Tibial artery (tissue), 4 donors: ENCODE measurements around the gene EXOC3L2.

Experiments used
- DNase-seq, 2 donors: peaks; one replicate each; pipeline ENCODE4 v3.0.0-alpha.2; 2019
- H3K27ac ChIP-seq, 2 donors: fragments of 200-600 bp; sonication (generic) in 1 of 2; 1 replicate in 1 of 2; 2 replicates in 1 of 2; pipeline ENCODE4 v1.5.1; 2018 to 2019; ENCODE audit warnings: mild to moderate bottlenecking in 1 of 2
- H3K27me3 ChIP-seq, 2 donors: fragments of 200-600 bp; sonication (generic) in 1 of 2; one replicate each; pipeline versions ENCODE4 v1.5.1 to v1.6.0; 2016 to 2019
- H3K36me3 ChIP-seq, 3 donors: fragments of 200-600 bp; sonication (generic) in 2 of 3; one replicate each; pipeline ENCODE4 v1.5.1; 2016 to 2019; ENCODE audit warnings: mild to moderate bottlenecking in 2 of 3
- H3K4me1 ChIP-seq, 4 donors: fragments of 200-600 bp; sonication (generic) in 2 of 4; 1 replicate in 3 of 4; 2 replicates in 1 of 4; pipeline ENCODE4 v1.5.1; 2016 to 2019
- H3K4me3 ChIP-seq, 2 donors: fragments of 200-600 bp; sonication (generic) in 1 of 2; 1 replicate in 1 of 2; 2 replicates in 1 of 2; pipeline ENCODE4 v1.5.1; 2018 to 2019; ENCODE audit warnings: mild to moderate bottlenecking in 2 of 2
- H3K9me3 ChIP-seq, 3 donors: fragments of 200-600 bp; sonication (generic) in 1 of 3; one replicate each; pipeline ENCODE4 v1.5.1; 2016 to 2019
- intact Hi-C: fragments of 100-400 bp; cut with DNase I; formaldehyde crosslinking; loops from one replicate; pipeline ENCODE4 v1.15.0; 2023; ENCODE audit warnings: low total_unique reads
- TF ChIP-seq, protein P1 (sequence below), 2 experiments: fragments of 200-600 bp in 1 of 2; fragments of 450-650 bp in 1 of 2; IDR thresholded peaks; one replicate each; pipeline ENCODE4 v1.5.1; 2017 to 2019; ENCODE audit warnings: antibody characterized with exemption in 2 of 2, mild to moderate bottlenecking in 1 of 2, moderate library complexity in 1 of 2

Gene EXOC3L2

DNA sequence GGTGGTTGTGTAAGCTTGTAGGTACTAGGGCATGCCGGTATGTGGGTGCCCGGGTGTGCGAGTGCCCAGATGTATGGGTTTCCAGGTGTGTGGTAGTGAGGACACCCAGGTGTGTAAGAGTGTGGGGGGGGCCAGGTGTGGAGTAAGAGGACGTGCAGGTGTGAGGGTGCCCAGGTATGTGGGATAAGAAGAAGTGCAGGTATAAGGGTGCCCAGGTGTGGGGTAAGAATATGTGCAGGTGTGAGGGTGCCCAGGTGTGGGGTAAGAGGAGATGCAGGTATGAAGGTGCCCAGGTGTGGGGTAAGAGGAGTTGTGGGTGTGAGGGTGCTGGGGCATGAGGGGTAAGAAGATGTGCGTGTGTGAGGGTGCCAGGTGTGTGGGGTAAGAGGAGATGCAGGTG is 20.2 kb upstream of the EXOC3L2 start:
- TF ChIP-seq, protein P1, sequence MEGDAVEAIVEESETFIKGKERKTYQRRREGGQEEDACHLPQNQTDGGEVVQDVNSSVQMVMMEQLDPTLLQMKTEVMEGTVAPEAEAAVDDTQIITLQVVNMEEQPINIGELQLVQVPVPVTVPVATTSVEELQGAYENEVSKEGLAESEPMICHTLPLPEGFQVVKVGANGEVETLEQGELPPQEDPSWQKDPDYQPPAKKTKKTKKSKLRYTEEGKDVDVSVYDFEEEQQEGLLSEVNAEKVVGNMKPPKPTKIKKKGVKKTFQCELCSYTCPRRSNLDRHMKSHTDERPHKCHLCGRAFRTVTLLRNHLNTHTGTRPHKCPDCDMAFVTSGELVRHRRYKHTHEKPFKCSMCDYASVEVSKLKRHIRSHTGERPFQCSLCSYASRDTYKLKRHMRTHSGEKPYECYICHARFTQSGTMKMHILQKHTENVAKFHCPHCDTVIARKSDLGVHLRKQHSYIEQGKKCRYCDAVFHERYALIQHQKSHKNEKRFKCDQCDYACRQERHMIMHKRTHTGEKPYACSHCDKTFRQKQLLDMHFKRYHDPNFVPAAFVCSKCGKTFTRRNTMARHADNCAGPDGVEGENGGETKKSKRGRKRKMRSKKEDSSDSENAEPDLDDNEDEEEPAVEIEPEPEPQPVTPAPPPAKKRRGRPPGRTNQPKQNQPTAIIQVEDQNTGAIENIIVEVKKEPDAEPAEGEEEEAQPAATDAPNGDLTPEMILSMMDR (IDR thresholded peaks at IDR 0.05): no peak
- Histone ChIP-seq H3K27ac (no peak overlapping the region), H3K4me1 (no peaks in the 10 kb centered on the region), H3K36me3 (peaks cover 15 to 78% (median 42%) of the 10 kb centered on the region in 3 donors), H3K9me3 (no peaks in the 10 kb centered on the region), H3K27me3 (no peaks in the 10 kb centered on the region), H3K4me3 (no peak overlapping the region)
- intact Hi-C loops: no loop called here
- no peak for DNase-seq

DNA sequence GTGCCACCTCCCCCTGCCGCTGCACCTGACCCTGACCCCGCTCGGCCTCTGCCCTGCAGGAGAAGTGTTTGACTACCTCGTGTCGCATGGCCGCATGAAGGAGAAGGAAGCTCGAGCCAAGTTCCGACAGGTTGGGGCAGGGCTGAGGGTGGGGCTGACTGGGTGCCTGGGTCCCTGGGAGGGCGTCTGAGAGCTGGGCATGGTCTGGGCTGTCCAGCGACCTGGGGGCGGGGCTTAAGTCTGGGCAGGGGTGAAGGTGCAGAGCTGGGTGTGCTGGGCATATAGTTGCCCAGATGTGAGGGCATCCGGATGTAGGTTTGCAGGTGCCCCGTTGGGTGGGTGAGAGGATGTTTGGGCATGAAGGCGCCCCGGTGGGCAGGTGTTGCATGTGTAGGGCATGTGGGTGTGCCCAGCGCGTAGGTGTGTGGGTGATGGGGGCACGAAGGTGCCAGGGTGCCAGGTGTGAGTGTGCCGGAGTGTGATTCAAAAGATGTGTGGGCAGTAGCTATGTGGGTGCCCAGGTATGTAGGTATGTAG is 19.6 kb upstream of the EXOC3L2 start:
- TF ChIP-seq, protein P1 (IDR thresholded peaks at IDR 0.05): no peak
- no peak overlapping the region for H3K27ac ChIP-seq
- intact Hi-C loops: no loop called here
- H3K36me3 ChIP-seq: peaks cover 15 to 76% (median 36%) of the 10 kb centered on the region in 3 donors
- no peaks in the 10 kb centered on the region for H3K4me1 ChIP-seq
- no peaks in the 10 kb centered on the region for H3K9me3 ChIP-seq
- H3K4me3 ChIP-seq: no peak overlapping the region
- no peak for DNase-seq
- no peaks in the 10 kb centered on the region for H3K27me3 ChIP-seq

DNA sequence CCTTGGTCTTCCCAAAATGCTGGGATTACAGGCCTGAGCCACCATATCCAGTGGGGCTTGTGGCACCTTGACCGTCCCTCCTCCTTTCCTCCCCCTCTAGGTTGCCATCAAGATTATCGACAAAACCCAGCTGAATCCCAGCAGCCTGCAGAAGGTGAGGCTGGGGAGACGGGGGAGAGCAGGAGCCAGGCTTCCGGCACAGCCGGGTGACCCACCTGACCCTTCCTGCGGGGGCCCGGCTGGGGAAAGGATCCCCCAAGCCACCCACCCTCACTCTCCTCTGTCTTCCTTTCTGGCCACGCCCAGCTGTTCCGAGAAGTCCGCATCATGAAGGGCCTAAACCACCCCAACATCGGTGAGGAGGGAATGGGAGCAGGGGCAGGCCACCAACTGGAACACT is 17.8 kb upstream of the EXOC3L2 start:
- TF ChIP-seq, protein P1 (IDR thresholded peaks at IDR 0.05): no peak
- intact Hi-C loops: no loop called here
- Histone ChIP-seq H3K4me3 (no peak overlapping the region), H3K36me3 (peaks cover 8 to 73% (median 21%) of the 10 kb centered on the region in 3 donors), H3K9me3 (no peaks in the 10 kb centered on the region), H3K4me1 (no peaks in the 10 kb centered on the region), H3K27me3 (no peaks in the 10 kb centered on the region), H3K27ac (no peak overlapping the region)
- no peak for DNase-seq

DNA sequence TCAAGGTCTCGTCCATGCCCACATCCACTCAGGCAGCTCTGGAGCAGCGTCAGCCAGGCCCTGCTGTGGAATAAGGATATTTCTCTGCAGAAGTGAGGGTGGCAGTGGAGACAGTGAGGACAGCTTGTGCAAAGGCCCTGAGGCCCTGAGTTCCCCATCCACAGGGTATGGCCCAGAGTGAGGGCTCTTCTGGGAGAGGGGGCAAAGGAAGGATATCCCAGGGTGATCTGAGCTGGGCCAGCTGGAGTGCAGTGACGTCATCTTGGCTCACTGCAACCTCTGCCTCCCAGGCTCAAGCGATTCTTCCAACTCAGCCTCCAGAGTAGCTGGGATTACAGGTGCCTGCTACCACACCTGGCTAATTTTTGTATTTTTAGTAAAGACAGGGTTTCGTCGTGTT is 17.4 kb upstream of the EXOC3L2 start:
- intact Hi-C loops: no loop called here
- no peak overlapping the region for H3K4me3 ChIP-seq
- no peaks in the 10 kb centered on the region for H3K9me3 ChIP-seq
- TF ChIP-seq, protein P1 (IDR thresholded peaks at IDR 0.05): no peak
- no peaks in the 10 kb centered on the region for H3K4me1 ChIP-seq
- H3K27me3 ChIP-seq: no peaks in the 10 kb centered on the region
- H3K36me3 ChIP-seq: peaks cover 8 to 68% (median 18%) of the 10 kb centered on the region in 3 donors
- DNase-seq: no peak
- no peak overlapping the region for H3K27ac ChIP-seq

DNA sequence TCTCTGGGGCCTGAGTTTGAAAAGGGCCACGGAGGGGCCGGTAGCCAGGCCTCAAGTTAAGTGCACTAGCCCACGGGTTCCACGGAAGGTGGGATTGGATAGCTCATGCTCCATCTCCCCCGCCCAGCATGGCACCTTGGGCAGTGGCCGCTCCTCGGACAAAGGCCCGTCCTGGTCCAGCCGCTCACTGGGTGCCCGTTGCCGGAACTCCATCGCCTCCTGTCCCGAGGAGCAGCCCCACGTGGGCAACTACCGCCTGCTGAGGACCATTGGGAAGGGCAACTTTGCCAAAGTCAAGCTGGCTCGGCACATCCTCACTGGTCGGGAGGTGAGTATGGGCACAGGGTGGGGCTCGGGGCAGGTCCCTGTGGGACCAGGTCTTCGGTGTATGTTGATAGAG is 13.7 kb upstream of the EXOC3L2 start:
- H3K4me3 ChIP-seq: no peak overlapping the region
- intact Hi-C loops: loop anchor here (10.0 kb wide), 1 partner anchor 264 kb away; no protein-coding TSS in a partner anchor
- no peak overlapping the region for H3K27ac ChIP-seq
- H3K27me3 ChIP-seq: no peaks in the 10 kb centered on the region
- H3K36me3 ChIP-seq: peaks cover 0 to 38% (median 3%) of the 10 kb centered on the region in 3 donors
- no peaks in the 10 kb centered on the region for H3K9me3 ChIP-seq
- H3K4me1 ChIP-seq: peaks cover 0 to 20% (median 7%) of the 10 kb centered on the region in 4 donors
- TF ChIP-seq, protein P1 (IDR thresholded peaks at IDR 0.05): no peak
- no peak for DNase-seq
